GM12878 (cell line): Measurements from ENCODE around the gene AMPD3. TPM values are rescaled to one million over a fixed set of nuclear protein-coding genes. Genes with fewer than 3 reads are reported as not detected.

Source experiments
- ATAC-seq: fragments of 200-7000 bp; cut with Tn5 transposase; 3 replicates; pipeline ENCODE4 v1.9.1; 2020; ENCODE audit warnings: mild to moderate bottlenecking, moderate library complexity
- BruUV-seq: library from RNA; stranded (reverse); fragments of 400-500 nt; replicated peaks from 2 replicates; lab custom pipeline; 2021; lab: Mats Ljungman, UMichigan
- CTCF ChIA-PET: fragments of 300-600 bp; sonication (Branson Sonifier 250); formaldehyde crosslinking; extraction: SDS; loops from one replicate; lab custom pipeline; 2021; ENCODE audit warnings: inconsistent platforms; lab: Yijun Ruan, JAX
- POLR2A ChIA-PET: fragments of 350-600 bp; formaldehyde crosslinking; extraction: SDS; loops from one replicate; lab custom pipeline; 2021; ENCODE audit warnings: inconsistent platforms; lab: Charles Lee
- RAD21 ChIA-PET: fragments of 300-600 bp; sonication (Branson Sonifier 250); formaldehyde crosslinking; loops from one replicate; lab custom pipeline; 2023; ENCODE audit warnings: antibody characterized with exemption; ENCODE audit not compliant: unreplicated experiment; lab: Charles Lee
- SMC1A ChIA-PET: fragments of 300-600 bp; sonication (Branson Sonifier 250); formaldehyde crosslinking; loops from one replicate; lab custom pipeline; 2023; ENCODE audit not compliant: unreplicated experiment, uncharacterized antibody; lab: Charles Lee
- DNase-seq: peaks from one replicate; pipeline ENCODE4 v3.0.0-alpha.2; 2011; ENCODE audit warnings: low read depth, low spot score
- FAIRE-seq: peaks from 3 replicates; lab custom pipeline; 2011; peaks lifted over from hg19 to GRCh38; lab: Jason Lieb, UNC
- H2AFZ ChIP-seq: 2 replicates; pipeline ENCODE4 v1.6.0; 2011; ENCODE audit warnings: low read depth, low read length, control low read depth; ENCODE audit not compliant: control insufficient read depth
- H3K27ac ChIP-seq: 2 replicates; pipeline ENCODE4 v1.5.1; 2011; ENCODE audit warnings: control low read depth; ENCODE audit not compliant: control insufficient read depth, insufficient read depth
- H3K27me3 ChIP-seq, 2 experiments: replicated peaks in 1 of 2; 2 replicates each; pipeline versions ENCODE4 v1.6.0 to v1.6.1; 2011; ENCODE audit warnings: low read length in 1 of 2; ENCODE audit not compliant: control insufficient read depth in 2 of 2, insufficient read depth in 2 of 2
- H3K36me3 ChIP-seq, 2 experiments: 2 replicates each; pipeline ENCODE4 v1.5.1; 2011; ENCODE audit warnings: low read length in 1 of 2; ENCODE audit not compliant: control insufficient read depth in 2 of 2, insufficient read depth in 2 of 2
- H3K4me1 ChIP-seq: 2 replicates; pipeline ENCODE4 v1.6.1; 2011; ENCODE audit warnings: mild to moderate bottlenecking, low read length, moderate library complexity, mixed read lengths; ENCODE audit not compliant: control insufficient read depth, insufficient read depth
- H3K4me2 ChIP-seq: 2 replicates; pipeline ENCODE4 v1.6.0; 2011; ENCODE audit warnings: control low read depth; ENCODE audit not compliant: control insufficient read depth, insufficient read depth
- H3K4me3 ChIP-seq: fragments of 200-600 bp; sonication (generic); 2 replicates; pipeline ENCODE4 v1.5.1; 2016
- H3K79me2 ChIP-seq: 2 replicates; pipeline ENCODE4 v1.6.0; 2011; ENCODE audit warnings: low read length; ENCODE audit not compliant: control insufficient read depth, insufficient read depth
- H3K9ac ChIP-seq: 2 replicates; pipeline ENCODE4 v1.8.0; 2011; ENCODE audit warnings: low read length, control low read depth, mixed read lengths; ENCODE audit not compliant: control insufficient read depth, insufficient read depth
- H3K9me3 ChIP-seq: replicated peaks from 3 replicates; pipeline ENCODE4 v1.5.1; 2011; ENCODE audit warnings: mild to moderate bottlenecking, low read length; ENCODE audit not compliant: control insufficient read depth, insufficient read depth
- H4K20me1 ChIP-seq: 2 replicates; pipeline ENCODE4 v1.6.0; 2011; ENCODE audit not compliant: control insufficient read depth, insufficient read depth
- CUX1 ChIP-seq: IDR thresholded peaks from 2 replicates; pipeline ENCODE4 v1.6.1; 2012; ENCODE audit warnings: improper control_type of control experiment, low read depth, low read length; ENCODE audit not compliant: insufficient replicate concordance
- FOXK2 ChIP-seq: fragments of 450-650 bp; IDR thresholded peaks from 2 replicates; pipeline ENCODE4 v1.6.1; 2017; ENCODE audit warnings: mild to moderate bottlenecking, moderate library complexity
- GATAD2B ChIP-seq: fragments of 450-650 bp; conservative IDR thresholded peaks from 2 replicates; pipeline ENCODE4 v1.6.1; 2017; ENCODE audit warnings: low read depth, mild to moderate bottlenecking, moderate library complexity
- KLF5 ChIP-seq: fragments of 450-650 bp; IDR thresholded peaks from 2 replicates; pipeline ENCODE4 v1.6.1; 2014; ENCODE audit warnings: mild to moderate bottlenecking; ENCODE audit not compliant: partially characterized antibody
- MYB ChIP-seq: fragments of 150-350 bp; IDR thresholded peaks from 2 replicates; pipeline ENCODE4 v1.6.1; 2014; ENCODE audit warnings: mild to moderate bottlenecking, low read depth, low read length, borderline replicate concordance
- RAD21 ChIP-seq: IDR thresholded peaks from 2 replicates; pipeline ENCODE4 v1.6.1; 2011; ENCODE audit warnings: mild to moderate bottlenecking, low read depth, low read length, moderate library complexity; ENCODE audit not compliant: insufficient read depth
- RAD51 ChIP-seq: fragments of 450-650 bp; IDR thresholded peaks from 2 replicates; pipeline ENCODE4 v1.6.1; 2016; ENCODE audit warnings: moderate library complexity, mild to moderate bottlenecking, inconsistent platforms
- RBBP5 ChIP-seq: fragments of 200-600 bp; sonication (generic); conservative IDR thresholded peaks from 2 replicates; pipeline ENCODE4 v1.6.1; 2016
- RELA ChIP-seq: fragments of 450-650 bp; IDR thresholded peaks from 2 replicates; pipeline ENCODE4 v1.8.0; 2014; ENCODE audit warnings: borderline replicate concordance; ENCODE audit not compliant: partially characterized antibody
- SREBF2 ChIP-seq: IDR thresholded peaks from 2 replicates; pipeline ENCODE4 v1.6.1; 2012; ENCODE audit warnings: mild to moderate bottlenecking, low read length
- STAT1 ChIP-seq: fragments of 450-650 bp; conservative IDR thresholded peaks from 2 replicates; pipeline ENCODE4 v1.6.1; 2014; ENCODE audit warnings: antibody characterized with exemption, mild to moderate bottlenecking
- TCF7 ChIP-seq: IDR thresholded peaks from 2 replicates; pipeline ENCODE4 v1.6.1; 2014; ENCODE audit warnings: antibody characterized with exemption, borderline replicate concordance
- WGBS: methylation state at CpG from one replicate; pipeline ENCODE4 v1.1.6; 2016; ENCODE audit warnings: low lambda C conversion rate; ENCODE audit not compliant: insufficient replicate concordance, insufficient coverage; ENCODE audit errors: missing lambda C conversion rate; 5-methylcytosine and 5-hydroxymethylcytosine counted together
- in situ Hi-C: fragments of 300-500 bp; cut with MboI; formaldehyde crosslinking; loops from 9 replicates; pipeline ENCODE4 v1.14.3; 2018; ENCODE audit warnings: mixed read lengths
- intact Hi-C: fragments of 100-400 bp; cut with micrococcal nuclease; formaldehyde crosslinking; loops from one replicate; pipeline ENCODE4 v1.14.2; 2022; ENCODE audit not compliant: unreplicated experiment
- polyA plus RNA-seq, 11 experiments: library from polyadenylated mRNA; depleted of rRNA in 4 of 11; unstranded in 6 of 11; stranded (reverse) in 5 of 11; fragments of >200 nt; fragmentation: Nextera tagmentation in 4 of 11; fragmentation: Illumina TruSeq in 1 of 11; extraction: Ambion mirVana in 4 of 11; extraction: Trizol in 1 of 11; gene quantifications; 1 replicate in 1 of 11; 2 replicates in 10 of 11; pipeline versions ENCODE4 v1.2.1 to v1.2.3, GENCODE V29; 2011 to 2016; ENCODE audit warnings: inconsistent platforms in 2 of 11, missing spikeins in 2 of 11, low read depth in 1 of 11
- total RNA-seq, 4 experiments: library from RNA; depleted of rRNA in 3 of 4; stranded (reverse); fragments of >200 nt in 3 of 4; fragmentation: Illumina TruSeq in 1 of 4; extraction: Trizol in 1 of 4; gene quantifications; 2 replicates each; pipeline versions ENCODE4 v1.2.1 to v1.2.3, GENCODE V29; 2013 to 2021
- TF ChIP-seq, protein P1 (sequence below): fragments of 450-650 bp; IDR thresholded peaks from 2 replicates; pipeline ENCODE4 v1.6.1; 2017; ENCODE audit warnings: antibody characterized with exemption, mild to moderate bottlenecking, moderate library complexity
- TF ChIP-seq, protein P2 (sequence below): IDR thresholded peaks from 2 replicates; pipeline ENCODE4 v1.6.1; 2011; ENCODE audit warnings: borderline replicate concordance, low read depth, mild to moderate bottlenecking, moderate library complexity, mixed read lengths, low read length; ENCODE audit not compliant: insufficient read depth; ENCODE audit errors: extremely low read length
- TF ChIP-seq, protein P3 (sequence below): IDR thresholded peaks from 2 replicates; pipeline ENCODE4 v1.6.1; 2012; ENCODE audit warnings: low read depth, low read length, improper control_type of control experiment

Gene AMPD3
- total and polyA plus RNA-seq, 10 of the 15 experiments (the other 5 are each of a cell fraction or from before 2014, with no cell fraction given), result 5.6 to 28.6 (median 15.9) TPM

- FAIRE-seq (no peak), ATAC-seq (no peak), DNase-seq (no peak)
- H3K4me3 ChIP-seq, result no peak overlapping the region
- peaks cover 14% of the 10 kb centered on the region for H3K4me1 ChIP-seq
- ChIA-PET SMC1A (interaction anchor here (1.0 to 1.2 kb wide), 2 partner anchors 80 to 120 kb away, joined by 3 read pairs; no protein-coding TSS in a partner anchor), RAD21 (interaction anchor here (1.4 to 4.7 kb wide), 2 partner anchors 29 to 35 kb away, joined by 3 to 63 read pairs; partner anchors contain the start of gene AMPD3), POLR2A (no interaction called here), CTCF (interaction anchor here (0.9 kb wide), 1 partner anchor 55 kb away, joined by 4 read pairs; the partner anchor contains the start of gene RNF141)
- no peaks in the 10 kb centered on the region; the same call in 2 of the 3 replicates for H3K9me3 ChIP-seq
- intact Hi-C loops, result no loop called here
- no peaks in the 10 kb centered on the region for H3K79me2 ChIP-seq
- H3K27me3 ChIP-seq, result no peaks in the 10 kb centered on the region
- H2AFZ ChIP-seq, result no peak overlapping the region
- no peak overlapping the region for H3K4me2 ChIP-seq
- BruUV-seq, result no TSS peak
- 59% methylated on average over 10 of the region's 10 CpGs for whole genome bisulfite sequencing
- no peaks in the 10 kb centered on the region for H4K20me1 ChIP-seq
- peaks cover 0 to 3% of the 10 kb centered on the region in 2 experiments; a peak in 3 of 4 replicates for H3K36me3 ChIP-seq
- no peak overlapping the region for H3K27ac ChIP-seq
- H3K9ac ChIP-seq, result no peak overlapping the region
- in situ Hi-C loops, result no loop called here
- TF ChIP-seq, protein P1, sequence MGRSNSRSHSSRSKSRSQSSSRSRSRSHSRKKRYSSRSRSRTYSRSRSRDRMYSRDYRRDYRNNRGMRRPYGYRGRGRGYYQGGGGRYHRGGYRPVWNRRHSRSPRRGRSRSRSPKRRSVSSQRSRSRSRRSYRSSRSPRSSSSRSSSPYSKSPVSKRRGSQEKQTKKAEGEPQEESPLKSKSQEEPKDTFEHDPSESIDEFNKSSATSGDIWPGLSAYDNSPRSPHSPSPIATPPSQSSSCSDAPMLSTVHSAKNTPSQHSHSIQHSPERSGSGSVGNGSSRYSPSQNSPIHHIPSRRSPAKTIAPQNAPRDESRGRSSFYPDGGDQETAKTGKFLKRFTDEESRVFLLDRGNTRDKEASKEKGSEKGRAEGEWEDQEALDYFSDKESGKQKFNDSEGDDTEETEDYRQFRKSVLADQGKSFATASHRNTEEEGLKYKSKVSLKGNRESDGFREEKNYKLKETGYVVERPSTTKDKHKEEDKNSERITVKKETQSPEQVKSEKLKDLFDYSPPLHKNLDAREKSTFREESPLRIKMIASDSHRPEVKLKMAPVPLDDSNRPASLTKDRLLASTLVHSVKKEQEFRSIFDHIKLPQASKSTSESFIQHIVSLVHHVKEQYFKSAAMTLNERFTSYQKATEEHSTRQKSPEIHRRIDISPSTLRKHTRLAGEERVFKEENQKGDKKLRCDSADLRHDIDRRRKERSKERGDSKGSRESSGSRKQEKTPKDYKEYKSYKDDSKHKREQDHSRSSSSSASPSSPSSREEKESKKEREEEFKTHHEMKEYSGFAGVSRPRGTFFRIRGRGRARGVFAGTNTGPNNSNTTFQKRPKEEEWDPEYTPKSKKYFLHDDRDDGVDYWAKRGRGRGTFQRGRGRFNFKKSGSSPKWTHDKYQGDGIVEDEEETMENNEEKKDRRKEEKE, result no peak
- TF ChIP-seq CUX1 (no peak), RELA (no peak), RBBP5 (no peak), GATAD2B (no peak), SREBF2 (no peak), RAD51 (no peak), RAD21 (no peak), KLF5 (no peak), STAT1 (no peak), MYB (no peak), FOXK2 (no peak), TCF7 (no peak)
- TF ChIP-seq, protein P2, sequence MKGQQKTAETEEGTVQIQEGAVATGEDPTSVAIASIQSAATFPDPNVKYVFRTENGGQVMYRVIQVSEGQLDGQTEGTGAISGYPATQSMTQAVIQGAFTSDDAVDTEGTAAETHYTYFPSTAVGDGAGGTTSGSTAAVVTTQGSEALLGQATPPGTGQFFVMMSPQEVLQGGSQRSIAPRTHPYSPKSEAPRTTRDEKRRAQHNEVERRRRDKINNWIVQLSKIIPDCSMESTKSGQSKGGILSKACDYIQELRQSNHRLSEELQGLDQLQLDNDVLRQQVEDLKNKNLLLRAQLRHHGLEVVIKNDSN, result no peak
- TF ChIP-seq, protein P3, sequence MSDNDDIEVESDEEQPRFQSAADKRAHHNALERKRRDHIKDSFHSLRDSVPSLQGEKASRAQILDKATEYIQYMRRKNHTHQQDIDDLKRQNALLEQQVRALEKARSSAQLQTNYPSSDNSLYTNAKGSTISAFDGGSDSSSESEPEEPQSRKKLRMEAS, result no peak
These were observed 31.2 kb downstream of the AMPD3 start for GRCh38 chr11:10486161-10486840.
